HCT116 (cell line): ENCODE measurements around the gene ANKRD26. TPM values are rescaled to one million over a fixed set of nuclear protein-coding genes. Genes with fewer than 3 reads are reported as not detected.

Experiments used
- ATAC-seq: fragments of 200-7000 bp; cut with Tn5 transposase; 2 replicates; pipeline ENCODE4 v1.9.1; 2020; ENCODE audit warnings: mild to moderate bottlenecking, moderate library complexity
- BruUV-seq: library from RNA; stranded (reverse); fragments of 400-500 nt; replicated peaks from 2 replicates; lab custom pipeline; 2021; lab: Mats Ljungman, UMichigan
- CTCF ChIA-PET: fragments of 300-600 bp; sonication (Branson Sonifier 250); formaldehyde crosslinking; loops from one replicate; lab custom pipeline; 2021; ENCODE audit warnings: antibody characterized with exemption; lab: Charles Lee
- POLR2A ChIA-PET: fragments of 300-600, 350-600 bp; sonication (Branson Sonifier 250); formaldehyde crosslinking; loops from one replicate; lab custom pipeline; 2021; ENCODE audit warnings: antibody characterized with exemption; lab: Charles Lee
- RAD21 ChIA-PET, 2 experiments: fragments of 300-600 bp; sonication (Branson Sonifier 250); formaldehyde crosslinking; loops; one replicate each; lab custom pipeline; 2023; ENCODE audit warnings: low total read pairs in 2 of 2; ENCODE audit not compliant: uncharacterized antibody in 2 of 2, unreplicated experiment in 2 of 2, low non-redundant PET in 1 of 2; lab: Charles Lee
- DNase-seq: peaks from one replicate; pipeline ENCODE4 v3.0.0-alpha.2; 2010; ENCODE audit warnings: low read depth, low spot score
- H2AFZ ChIP-seq: fragments of 200-600 bp; shearing (Covaris generic), sonication (generic); 2 replicates; pipeline ENCODE4 v1.6.1; 2017; ENCODE audit warnings: low read depth, mixed run types, mixed read lengths, antibody characterized with exemption, low read length; ENCODE audit not compliant: poor library complexity, severe bottlenecking
- H3K27ac ChIP-seq: 2 replicates; pipeline ENCODE4 v1.5.1; 2012; ENCODE audit warnings: low read depth, low read length
- H3K27me3 ChIP-seq: fragments of 200-600 bp; sonication (generic); 2 replicates; pipeline ENCODE4 v1.6.1; 2016; ENCODE audit warnings: mixed run types, low read length, mixed read lengths; ENCODE audit not compliant: insufficient read depth
- H3K36me3 ChIP-seq, 2 experiments: fragments of 200-500 bp in 1 of 2; fragments of 200-600 bp in 1 of 2; sonication (Bioruptor generic) in 1 of 2; sonication (generic) in 1 of 2; 2 replicates each; pipeline versions ENCODE4 v1.5.1 to v1.6.1; 2014 to 2016; ENCODE audit warnings: low read length in 2 of 2, inconsistent platforms in 1 of 2, mixed read lengths in 1 of 2, mixed run types in 1 of 2; ENCODE audit not compliant: insufficient read depth in 2 of 2, control insufficient read depth in 1 of 2
- H3K4me1 ChIP-seq, 2 experiments: fragments of 200-600 bp in 1 of 2; sonication (generic) in 1 of 2; 2 replicates each; pipeline versions ENCODE4 v1.5.1 to v1.6.1; 2012 to 2017; ENCODE audit warnings: low read length in 2 of 2, inconsistent platforms in 1 of 2, mild to moderate bottlenecking in 1 of 2, mixed read lengths in 1 of 2, mixed run types in 1 of 2, moderate library complexity in 1 of 2; ENCODE audit not compliant: insufficient read depth in 2 of 2, control insufficient read depth in 1 of 2
- H3K4me2 ChIP-seq: fragments of 200-600 bp; sonication (generic); 2 replicates; pipeline ENCODE4 v1.6.1; 2017; ENCODE audit warnings: mixed run types, low read length, mixed read lengths
- H3K4me3 ChIP-seq, 2 experiments: fragments of 200-600 bp in 1 of 2; sonication (generic) in 1 of 2; replicated peaks in 1 of 2; 2 replicates each; pipeline ENCODE4 v1.5.1; 2011 to 2016; ENCODE audit warnings: low read length in 2 of 2, control low read depth in 1 of 2, low read depth in 1 of 2, mild to moderate bottlenecking in 1 of 2, mixed read lengths in 1 of 2, mixed run types in 1 of 2
- H3K79me2 ChIP-seq: fragments of 200-600 bp; sonication (generic); 2 replicates; pipeline ENCODE4 v1.6.1; 2017; ENCODE audit warnings: mild to moderate bottlenecking, mixed run types, low read length, moderate library complexity, mixed read lengths; ENCODE audit not compliant: insufficient read depth
- H3K9ac ChIP-seq: fragments of 200-600 bp; sonication (generic); 2 replicates; pipeline ENCODE4 v1.6.1; 2016; ENCODE audit warnings: low read length, mixed read lengths
- H3K9me2 ChIP-seq: fragments of 200-600 bp; sonication (generic), shearing (Covaris generic); 2 replicates; pipeline ENCODE4 v1.6.1; 2017; ENCODE audit warnings: mixed run types, mild to moderate bottlenecking, moderate library complexity; ENCODE audit not compliant: insufficient read depth
- H3K9me3 ChIP-seq, 2 experiments: fragments of 200-500 bp in 1 of 2; fragments of 200-600 bp in 1 of 2; sonication (Bioruptor generic) in 1 of 2; sonication (generic) in 1 of 2; 2 replicates each; pipeline ENCODE4 v1.6.1; 2014 to 2017; ENCODE audit warnings: low read length in 2 of 2, mixed read lengths in 2 of 2, inconsistent platforms in 1 of 2, low read depth in 1 of 2, mild to moderate bottlenecking in 1 of 2, mixed run types in 1 of 2, moderate library complexity in 1 of 2; ENCODE audit not compliant: control insufficient read depth in 1 of 2, insufficient read depth in 1 of 2
- H4K20me1 ChIP-seq: fragments of 200-600 bp; sonication (generic), shearing (Covaris generic); 2 replicates; pipeline ENCODE4 v1.6.1; 2017; ENCODE audit warnings: mixed run types, mild to moderate bottlenecking, moderate library complexity; ENCODE audit not compliant: insufficient read depth
- CBX3 ChIP-seq: IDR thresholded peaks from 2 replicates; pipeline ENCODE4 v1.6.1; 2012; ENCODE audit warnings: low read depth
- EGR1 ChIP-seq: IDR thresholded peaks from 2 replicates; pipeline ENCODE4 v1.6.1; 2012; ENCODE audit warnings: low read depth
- ELF1 ChIP-seq: IDR thresholded peaks from 2 replicates; pipeline ENCODE4 v1.6.1; 2012; ENCODE audit warnings: low read depth, borderline replicate concordance
- FOSL1 ChIP-seq: IDR thresholded peaks from 2 replicates; pipeline ENCODE4 v1.6.1; 2012; ENCODE audit warnings: low read depth
- POLR2AphosphoS5 ChIP-seq: IDR thresholded peaks from 2 replicates; pipeline ENCODE4 v1.6.1; 2011; ENCODE audit warnings: mild to moderate bottlenecking, low read depth, low read length, moderate library complexity
- RAD21 ChIP-seq: IDR thresholded peaks from 2 replicates; pipeline ENCODE4 v1.6.1; 2012; ENCODE audit warnings: low read depth, mild to moderate bottlenecking
- SIN3A ChIP-seq: IDR thresholded peaks from 2 replicates; pipeline ENCODE4 v1.6.1; 2012; ENCODE audit warnings: low read depth
- SP1 ChIP-seq: IDR thresholded peaks from 2 replicates; pipeline ENCODE4 v1.6.1; 2012; ENCODE audit warnings: low read depth
- TCF7L2 ChIP-seq: IDR thresholded peaks from 2 replicates; pipeline ENCODE4 v1.7.0; 2011; ENCODE audit warnings: borderline replicate concordance, inconsistent platforms; ENCODE audit not compliant: insufficient read depth, insufficient read length; ENCODE audit errors: extremely low read depth
- YY1 ChIP-seq: IDR thresholded peaks from 2 replicates; pipeline ENCODE4 v1.6.1; 2011; ENCODE audit warnings: low read length, low read depth, moderate library complexity, mild to moderate bottlenecking; ENCODE audit not compliant: insufficient replicate concordance; ENCODE audit errors: extremely low read depth
- ZFX ChIP-seq: fragments of 450-650 bp; IDR thresholded peaks from 2 replicates; pipeline ENCODE4 v1.6.1; 2017
- ZNF274 ChIP-seq: fragments of 200-500 bp; sonication (Bioruptor generic); IDR thresholded peaks from 2 replicates; pipeline ENCODE4 v1.6.1; 2014; ENCODE audit warnings: mild to moderate bottlenecking, low read depth, low read length, inconsistent platforms
- intact Hi-C: fragments of 100-400 bp; cut with micrococcal nuclease; formaldehyde crosslinking; loops from 2 replicates; pipeline ENCODE4 v1.10.0; 2022
- total RNA-seq: library from RNA; stranded (reverse); gene quantifications from one replicate; pipeline ENCODE4 v1.2.1, GENCODE V29; 2021; ENCODE audit not compliant: unreplicated experiment
- TF ChIP-seq, protein P1 (sequence below): IDR thresholded peaks from 2 replicates; pipeline ENCODE4 v1.6.1; 2012; ENCODE audit warnings: low read depth
- TF ChIP-seq, protein P2 (sequence below): IDR thresholded peaks from 2 replicates; pipeline ENCODE4 v1.6.1; 2012
- TF ChIP-seq, protein P3 (sequence below): IDR thresholded peaks from 2 replicates; pipeline ENCODE4 v1.6.1; 2011; ENCODE audit warnings: mild to moderate bottlenecking, low read length, moderate library complexity; ENCODE audit not compliant: insufficient replicate concordance; ENCODE audit errors: extremely low read depth
- TF ChIP-seq, protein P4 (sequence below), 3 experiments: fragments of 200-600 bp in 1 of 3; sonication (generic) in 1 of 3; IDR thresholded peaks in 2 of 3; conservative IDR thresholded peaks in 1 of 3; 2 replicates each; pipeline ENCODE4 v1.5.1; 2012 to 2017; ENCODE audit warnings: low read depth in 2 of 3, low read length in 2 of 3, antibody characterized with exemption in 1 of 3, borderline replicate concordance in 1 of 3, control low read depth in 1 of 3, mild to moderate bottlenecking in 1 of 3, mixed read lengths in 1 of 3, mixed run types in 1 of 3, moderate library complexity in 1 of 3; ENCODE audit not compliant: insufficient read depth in 1 of 3

The ANKRD26 gene
- total RNA-seq, 1 experiment from 2014 or later, result 5.5 TPM

DNA sequence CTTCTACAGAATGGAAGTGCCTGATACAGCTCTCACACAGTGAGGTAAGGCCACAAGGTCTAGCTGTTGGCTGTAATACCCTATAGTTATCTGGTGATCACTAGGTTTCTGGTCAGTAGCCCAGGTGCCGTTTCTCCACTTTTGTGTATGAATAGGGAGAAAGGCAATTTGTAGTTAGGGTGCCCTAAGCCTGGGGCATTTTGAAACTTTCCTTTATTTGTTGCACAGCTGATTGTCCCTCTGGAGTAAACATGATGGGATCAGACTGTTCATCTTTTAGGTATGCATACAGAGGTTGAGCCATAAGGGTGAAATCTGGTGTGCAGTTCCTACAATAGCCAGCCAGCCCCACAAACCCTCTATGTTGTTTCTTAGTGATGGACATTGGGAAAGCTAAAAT is 112.4 kb downstream of the ANKRD26 start:
- ATAC-seq, result no peak
- H2AFZ ChIP-seq, result no peak overlapping the region
- no peaks in the 10 kb centered on the region for H3K9me2 ChIP-seq
- H3K9ac ChIP-seq, result no peak overlapping the region
- TF ChIP-seq, protein P1, sequence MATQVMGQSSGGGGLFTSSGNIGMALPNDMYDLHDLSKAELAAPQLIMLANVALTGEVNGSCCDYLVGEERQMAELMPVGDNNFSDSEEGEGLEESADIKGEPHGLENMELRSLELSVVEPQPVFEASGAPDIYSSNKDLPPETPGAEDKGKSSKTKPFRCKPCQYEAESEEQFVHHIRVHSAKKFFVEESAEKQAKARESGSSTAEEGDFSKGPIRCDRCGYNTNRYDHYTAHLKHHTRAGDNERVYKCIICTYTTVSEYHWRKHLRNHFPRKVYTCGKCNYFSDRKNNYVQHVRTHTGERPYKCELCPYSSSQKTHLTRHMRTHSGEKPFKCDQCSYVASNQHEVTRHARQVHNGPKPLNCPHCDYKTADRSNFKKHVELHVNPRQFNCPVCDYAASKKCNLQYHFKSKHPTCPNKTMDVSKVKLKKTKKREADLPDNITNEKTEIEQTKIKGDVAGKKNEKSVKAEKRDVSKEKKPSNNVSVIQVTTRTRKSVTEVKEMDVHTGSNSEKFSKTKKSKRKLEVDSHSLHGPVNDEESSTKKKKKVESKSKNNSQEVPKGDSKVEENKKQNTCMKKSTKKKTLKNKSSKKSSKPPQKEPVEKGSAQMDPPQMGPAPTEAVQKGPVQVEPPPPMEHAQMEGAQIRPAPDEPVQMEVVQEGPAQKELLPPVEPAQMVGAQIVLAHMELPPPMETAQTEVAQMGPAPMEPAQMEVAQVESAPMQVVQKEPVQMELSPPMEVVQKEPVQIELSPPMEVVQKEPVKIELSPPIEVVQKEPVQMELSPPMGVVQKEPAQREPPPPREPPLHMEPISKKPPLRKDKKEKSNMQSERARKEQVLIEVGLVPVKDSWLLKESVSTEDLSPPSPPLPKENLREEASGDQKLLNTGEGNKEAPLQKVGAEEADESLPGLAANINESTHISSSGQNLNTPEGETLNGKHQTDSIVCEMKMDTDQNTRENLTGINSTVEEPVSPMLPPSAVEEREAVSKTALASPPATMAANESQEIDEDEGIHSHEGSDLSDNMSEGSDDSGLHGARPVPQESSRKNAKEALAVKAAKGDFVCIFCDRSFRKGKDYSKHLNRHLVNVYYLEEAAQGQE, result no peak
- no peak for TF ChIP-seq RAD21
- no peak for TF ChIP-seq TCF7L2
- TF ChIP-seq ELF1, result no peak
- no peak for TF ChIP-seq POLR2AphosphoS5
- no peak for TF ChIP-seq SP1
- TF ChIP-seq, protein P2, sequence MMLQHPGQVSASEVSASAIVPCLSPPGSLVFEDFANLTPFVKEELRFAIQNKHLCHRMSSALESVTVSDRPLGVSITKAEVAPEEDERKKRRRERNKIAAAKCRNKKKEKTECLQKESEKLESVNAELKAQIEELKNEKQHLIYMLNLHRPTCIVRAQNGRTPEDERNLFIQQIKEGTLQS, result no peak
- TF ChIP-seq YY1, result no peak
- TF ChIP-seq EGR1, result no peak
- no peak for TF ChIP-seq ZNF274
- TF ChIP-seq FOSL1, result no peak
- no peak for TF ChIP-seq CBX3
- TF ChIP-seq, protein P3, sequence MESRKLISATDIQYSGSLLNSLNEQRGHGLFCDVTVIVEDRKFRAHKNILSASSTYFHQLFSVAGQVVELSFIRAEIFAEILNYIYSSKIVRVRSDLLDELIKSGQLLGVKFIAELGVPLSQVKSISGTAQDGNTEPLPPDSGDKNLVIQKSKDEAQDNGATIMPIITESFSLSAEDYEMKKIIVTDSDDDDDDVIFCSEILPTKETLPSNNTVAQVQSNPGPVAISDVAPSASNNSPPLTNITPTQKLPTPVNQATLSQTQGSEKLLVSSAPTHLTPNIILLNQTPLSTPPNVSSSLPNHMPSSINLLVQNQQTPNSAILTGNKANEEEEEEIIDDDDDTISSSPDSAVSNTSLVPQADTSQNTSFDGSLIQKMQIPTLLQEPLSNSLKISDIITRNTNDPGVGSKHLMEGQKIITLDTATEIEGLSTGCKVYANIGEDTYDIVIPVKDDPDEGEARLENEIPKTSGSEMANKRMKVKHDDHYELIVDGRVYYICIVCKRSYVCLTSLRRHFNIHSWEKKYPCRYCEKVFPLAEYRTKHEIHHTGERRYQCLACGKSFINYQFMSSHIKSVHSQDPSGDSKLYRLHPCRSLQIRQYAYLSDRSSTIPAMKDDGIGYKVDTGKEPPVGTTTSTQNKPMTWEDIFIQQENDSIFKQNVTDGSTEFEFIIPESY, result no peak
- TF ChIP-seq, protein P4, sequence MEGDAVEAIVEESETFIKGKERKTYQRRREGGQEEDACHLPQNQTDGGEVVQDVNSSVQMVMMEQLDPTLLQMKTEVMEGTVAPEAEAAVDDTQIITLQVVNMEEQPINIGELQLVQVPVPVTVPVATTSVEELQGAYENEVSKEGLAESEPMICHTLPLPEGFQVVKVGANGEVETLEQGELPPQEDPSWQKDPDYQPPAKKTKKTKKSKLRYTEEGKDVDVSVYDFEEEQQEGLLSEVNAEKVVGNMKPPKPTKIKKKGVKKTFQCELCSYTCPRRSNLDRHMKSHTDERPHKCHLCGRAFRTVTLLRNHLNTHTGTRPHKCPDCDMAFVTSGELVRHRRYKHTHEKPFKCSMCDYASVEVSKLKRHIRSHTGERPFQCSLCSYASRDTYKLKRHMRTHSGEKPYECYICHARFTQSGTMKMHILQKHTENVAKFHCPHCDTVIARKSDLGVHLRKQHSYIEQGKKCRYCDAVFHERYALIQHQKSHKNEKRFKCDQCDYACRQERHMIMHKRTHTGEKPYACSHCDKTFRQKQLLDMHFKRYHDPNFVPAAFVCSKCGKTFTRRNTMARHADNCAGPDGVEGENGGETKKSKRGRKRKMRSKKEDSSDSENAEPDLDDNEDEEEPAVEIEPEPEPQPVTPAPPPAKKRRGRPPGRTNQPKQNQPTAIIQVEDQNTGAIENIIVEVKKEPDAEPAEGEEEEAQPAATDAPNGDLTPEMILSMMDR (IDR thresholded peaks at IDR 0.05 in 2 of 3, conservative IDR thresholded peaks at IDR 0.05 in 1 of 3; ENCODE audit: borderline replicate concordance in 1 of 3, insufficient read depth in 1 of 3, low read depth in 2 of 3, low read length in 2 of 3), result no peak
- TF ChIP-seq SIN3A, result no peak
- TF ChIP-seq ZFX, result no peak
- TF ChIP-seq, all 23 proteins: peak for 0
- Histone ChIP-seq H3K27me3 (no peaks in the 10 kb centered on the region), H3K79me2 (no peaks in the 10 kb centered on the region), H4K20me1 (no peaks in the 10 kb centered on the region), H3K36me3 (no peaks in the 10 kb centered on the region), H3K27ac (no peak overlapping the region), H3K4me2 (no peak overlapping the region), H3K4me3 (no peak overlapping the region), H3K4me1 (no peaks in the 10 kb centered on the region), H3K9me3 (no peaks in the 10 kb centered on the region)
- intact Hi-C loops, result no loop called here
- RAD21 ChIA-PET, result no interaction called here
- DNase-seq, result no peak
- CTCF ChIA-PET, result no interaction called here
- POLR2A ChIA-PET, result no interaction called here
- no TSS peak for BruUV-seq
